ENCODE measurements around the gene ERN1.
"Not testable (repeated sequence)": the region's sequence is repeated elsewhere in the genome, so short reads cannot be mapped to it uniquely, and the experiment has no call there.

ERN1 gene

DNA sequence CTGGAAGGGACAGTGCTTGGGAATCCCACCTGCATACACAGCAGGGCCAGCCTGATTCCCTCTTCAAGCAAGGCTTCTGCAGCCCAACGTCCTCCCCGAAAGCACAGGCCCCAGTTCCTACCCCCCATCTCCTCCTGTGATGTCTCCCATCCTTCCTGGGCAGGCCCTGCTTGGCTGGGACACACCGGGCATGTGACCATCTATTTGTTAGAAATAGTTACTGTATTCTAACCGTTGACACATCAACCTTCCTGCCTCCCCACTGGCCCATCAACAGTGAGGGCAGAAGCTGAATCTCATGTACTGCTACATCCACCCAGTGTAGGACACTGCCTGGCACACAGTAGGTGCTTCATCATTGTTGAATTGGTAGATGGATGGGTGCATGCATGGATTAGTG is 121.1 kb downstream of the ERN1 start:
- in situ Hi-C loops (cut with MboI; ENCODE audit: low sequenced_read_pairs) = no loop called here

DNA sequence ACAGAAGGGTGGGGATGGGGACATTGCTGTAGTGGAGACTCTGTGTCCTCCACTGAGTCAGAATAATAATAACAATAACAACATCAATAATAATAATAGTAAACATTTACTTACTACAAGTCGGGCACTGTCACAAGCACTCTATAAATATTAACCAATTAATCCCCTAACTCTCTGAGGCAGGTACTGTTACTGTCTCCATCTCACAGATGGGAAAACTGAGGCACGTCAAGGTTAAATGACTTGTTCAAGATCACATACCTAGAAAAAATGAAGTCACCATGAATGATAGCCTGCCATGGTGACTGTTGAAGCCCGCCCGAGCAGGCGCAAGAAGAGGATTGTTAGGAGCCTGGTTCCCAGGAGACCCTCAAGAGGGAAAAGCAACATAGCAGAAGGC is 121.6 kb downstream of the ERN1 start:
- in situ Hi-C loops (cut with MboI; ENCODE audit: low sequenced_read_pairs) = no loop called here

DNA sequence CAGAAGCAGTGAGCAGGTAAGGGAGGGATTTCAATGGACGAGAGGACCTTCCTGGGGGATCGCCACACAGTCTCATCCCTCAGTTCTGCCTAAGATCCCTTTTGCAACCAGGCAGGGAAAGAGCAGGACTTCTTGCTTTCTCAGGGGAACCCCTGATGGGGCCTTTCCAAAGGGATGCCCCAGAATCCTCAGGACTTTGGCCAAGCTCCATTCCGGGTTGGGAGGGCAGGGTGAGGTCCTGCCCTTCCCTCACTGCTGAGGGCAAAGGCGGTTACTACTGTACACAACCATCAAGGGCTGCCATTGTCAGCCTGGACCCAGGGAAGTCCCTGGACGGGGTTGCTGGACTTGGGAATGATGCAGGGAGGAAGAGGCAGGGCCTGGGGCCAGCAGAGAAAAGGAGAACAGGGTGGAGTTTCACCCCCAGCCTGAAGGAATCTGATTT is 122.1 kb downstream of the ERN1 start:
- in situ Hi-C loops (cut with MboI; ENCODE audit: low sequenced_read_pairs) = no loop called here

DNA sequence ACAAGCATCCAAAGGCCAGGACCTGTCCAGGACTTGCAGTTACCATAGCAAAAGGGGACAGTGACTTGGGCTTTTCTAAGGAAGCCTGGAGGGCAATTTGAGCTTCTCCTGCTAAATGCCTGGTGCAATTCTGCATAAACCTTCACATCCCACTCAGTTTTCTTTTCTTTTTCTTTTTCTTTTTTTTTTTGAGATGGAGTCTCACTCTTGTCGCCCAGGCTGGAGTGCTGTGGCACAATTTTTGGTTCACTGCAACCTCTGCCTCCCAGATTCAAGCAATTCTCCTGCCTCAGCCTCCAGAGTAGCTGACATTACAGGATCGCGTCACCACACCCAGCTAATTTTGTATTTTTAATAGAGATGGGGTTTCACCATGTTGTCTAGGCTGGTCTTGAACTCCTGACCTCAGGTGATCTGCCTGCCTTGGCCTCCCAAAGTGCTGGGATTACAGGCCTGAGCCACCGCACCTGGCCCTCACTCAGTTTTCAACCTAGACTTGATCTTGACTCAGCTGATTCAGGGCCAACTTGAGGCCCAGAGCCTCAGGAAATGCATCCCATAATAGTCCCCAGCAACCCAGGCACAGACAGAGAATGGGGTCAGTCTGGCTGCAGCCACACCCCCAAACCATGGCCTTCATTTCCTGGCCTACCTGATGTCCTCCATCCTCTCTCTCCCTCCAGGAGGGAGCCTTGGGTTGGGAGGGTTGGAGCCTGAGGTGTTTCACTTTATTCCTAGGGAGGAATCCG is 122.7 kb downstream of the ERN1 start:
- in situ Hi-C loops (cut with MboI; ENCODE audit: low sequenced_read_pairs) = not testable (repeated sequence)

DNA sequence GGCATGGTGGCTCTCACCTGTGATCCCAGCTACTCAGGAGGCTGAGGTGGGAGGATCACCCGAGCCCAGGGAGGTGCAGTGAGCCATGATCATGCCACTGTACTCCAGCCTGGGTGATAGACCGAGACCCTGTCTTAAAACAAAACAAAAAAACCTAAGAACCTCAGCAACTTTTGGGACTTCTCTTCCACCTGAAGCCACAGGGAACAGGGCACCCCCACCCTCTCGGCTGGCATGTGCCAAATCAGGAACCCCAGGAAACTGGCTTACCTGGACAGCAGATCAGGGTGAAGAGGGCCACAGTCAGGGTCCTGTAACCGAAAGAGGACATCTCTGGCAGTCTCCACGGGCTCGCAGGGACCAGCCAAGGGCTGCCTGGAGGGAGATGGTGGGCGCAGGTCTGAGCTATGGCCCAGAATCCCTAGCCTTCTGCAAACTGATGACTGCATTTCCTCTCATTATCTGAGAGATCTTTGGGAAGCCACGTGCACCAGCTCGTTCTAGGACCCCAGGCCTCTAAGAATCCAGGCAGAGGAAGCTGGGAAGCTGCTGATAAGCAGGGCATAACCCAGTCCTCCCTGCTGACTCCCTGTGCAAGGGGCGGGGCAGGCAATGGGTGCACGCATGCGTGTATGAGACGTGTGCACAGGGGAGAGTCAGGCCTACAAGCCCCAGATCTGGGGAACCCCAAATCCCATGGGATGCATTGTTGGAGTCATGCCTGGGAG is 123.4 kb downstream of the ERN1 start:
- in situ Hi-C loops (cut with MboI; ENCODE audit: low sequenced_read_pairs) = no loop called here

DNA sequence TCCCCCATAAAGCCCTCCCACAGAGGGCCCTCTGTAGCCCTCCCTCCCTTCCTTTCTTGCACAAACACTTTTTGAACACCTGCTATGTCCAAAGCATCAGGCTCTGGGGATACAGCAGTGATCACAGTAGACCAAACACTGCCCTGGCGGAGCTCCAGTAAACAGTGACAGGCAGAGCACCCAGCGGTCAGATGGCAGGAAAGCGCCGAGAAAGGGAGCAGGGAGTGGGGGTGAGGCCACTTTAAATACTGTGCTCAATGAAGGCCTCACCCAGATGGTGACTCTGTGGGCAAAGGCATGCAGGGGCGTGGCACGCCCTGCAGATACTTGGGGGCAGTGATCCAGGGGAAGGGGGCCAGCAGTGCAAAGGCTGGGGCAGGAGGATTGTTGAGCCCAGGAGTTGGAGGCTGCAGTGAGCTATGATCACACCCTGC is 124.2 kb downstream of the ERN1 start:
- in situ Hi-C loops (cut with MboI; ENCODE audit: low sequenced_read_pairs) = no loop called here

DNA sequence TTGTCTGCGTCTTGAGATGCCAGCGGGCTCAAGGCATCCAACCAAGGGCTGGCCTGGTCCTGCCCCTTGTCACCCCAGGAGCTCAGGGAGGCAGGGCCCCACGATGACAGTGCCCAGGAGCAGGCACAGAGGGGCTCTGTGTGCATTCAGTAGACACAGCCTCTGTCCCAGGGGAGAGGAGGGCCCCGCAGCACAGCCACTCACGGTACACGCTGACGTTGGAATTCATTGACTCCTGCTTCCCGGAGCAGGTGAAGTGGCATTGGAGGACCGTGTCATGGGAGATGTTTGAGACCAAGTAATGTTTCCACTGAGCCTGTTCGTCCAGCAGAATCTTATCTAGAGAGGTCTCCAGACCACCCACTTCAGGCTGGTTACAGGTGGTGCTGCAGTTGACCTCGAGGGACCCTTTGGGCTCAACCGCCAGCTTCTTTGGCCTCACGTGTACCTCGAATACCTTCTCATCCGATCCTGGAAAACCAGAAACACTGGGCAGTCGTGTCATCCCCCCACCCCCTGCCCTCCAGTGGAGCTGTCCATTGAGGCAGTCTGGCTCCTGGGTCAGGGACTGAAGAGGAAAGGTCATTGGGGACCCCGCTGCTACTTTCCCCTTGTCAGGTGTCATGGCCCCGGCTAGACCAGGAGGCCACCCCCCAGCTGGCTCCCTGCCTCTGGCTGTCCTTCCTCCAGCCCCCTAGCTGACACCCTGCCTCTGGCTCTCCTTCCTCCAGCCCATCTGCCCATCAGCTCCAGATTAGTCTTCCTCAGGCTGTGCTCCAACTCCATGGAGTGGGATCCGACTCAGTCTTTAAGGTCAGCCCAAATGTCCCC is 124.8 kb downstream of the ERN1 start:
- in situ Hi-C loops (cut with MboI; ENCODE audit: low sequenced_read_pairs) = no loop called here

DNA sequence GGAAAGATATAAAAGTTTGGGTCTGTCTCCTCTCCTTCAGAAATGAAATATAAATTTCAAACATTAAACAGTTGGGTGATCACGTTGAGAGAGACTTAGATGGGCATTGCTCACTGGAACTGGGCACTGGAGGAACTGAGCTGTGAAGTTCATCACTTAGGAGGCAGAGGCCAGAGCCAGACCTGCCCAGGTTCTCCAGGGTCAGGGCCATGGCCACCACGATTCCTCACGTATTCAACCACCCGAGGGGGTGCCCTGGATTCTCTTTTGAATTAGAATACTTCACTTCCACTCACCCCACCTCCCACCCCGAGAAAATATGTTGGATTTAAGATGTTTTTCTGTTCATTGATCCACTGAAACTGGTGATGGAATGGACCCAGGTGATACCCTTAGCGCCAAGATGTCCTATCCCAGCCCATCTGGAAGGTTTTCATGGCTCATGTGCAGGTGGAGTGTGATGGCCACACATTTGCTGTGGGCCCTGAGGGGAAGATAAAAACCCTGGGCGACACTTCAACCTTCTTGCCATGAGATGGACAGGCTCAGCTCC is 125.7 kb downstream of the ERN1 start:
- in situ Hi-C loops (cut with MboI; ENCODE audit: low sequenced_read_pairs) = no loop called here

DNA sequence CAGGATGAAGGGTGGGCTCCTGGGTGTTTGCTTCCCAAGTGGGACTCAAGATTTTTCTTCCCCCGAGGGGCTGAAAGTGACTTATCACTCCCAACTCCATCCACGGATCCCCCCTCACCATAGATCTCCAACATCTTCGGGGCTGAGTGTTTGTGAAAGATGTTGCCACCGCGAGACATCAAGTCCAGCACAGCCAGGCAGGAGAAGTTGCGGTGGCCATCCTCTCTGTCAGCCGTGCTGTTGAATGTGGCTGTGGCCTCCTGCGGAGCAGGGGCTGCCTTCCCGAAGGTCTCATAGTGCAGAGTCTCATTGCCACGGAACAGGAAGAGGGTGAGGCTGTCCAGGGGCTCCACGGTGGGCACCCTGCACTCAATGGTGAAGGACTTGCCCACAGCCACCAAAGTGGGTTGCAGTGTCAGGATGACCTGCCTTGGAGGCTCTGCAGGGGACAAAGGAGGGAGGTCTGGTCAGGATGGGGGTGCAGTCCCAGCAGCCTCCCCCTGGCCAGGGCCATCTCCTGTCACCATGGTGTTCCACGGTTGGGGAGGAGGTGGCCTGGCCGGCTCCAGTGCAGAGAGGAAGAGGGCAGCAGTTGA is 126.3 kb downstream of the ERN1 start:
- in situ Hi-C loops (cut with MboI; ENCODE audit: low sequenced_read_pairs) = no loop called here

DNA sequence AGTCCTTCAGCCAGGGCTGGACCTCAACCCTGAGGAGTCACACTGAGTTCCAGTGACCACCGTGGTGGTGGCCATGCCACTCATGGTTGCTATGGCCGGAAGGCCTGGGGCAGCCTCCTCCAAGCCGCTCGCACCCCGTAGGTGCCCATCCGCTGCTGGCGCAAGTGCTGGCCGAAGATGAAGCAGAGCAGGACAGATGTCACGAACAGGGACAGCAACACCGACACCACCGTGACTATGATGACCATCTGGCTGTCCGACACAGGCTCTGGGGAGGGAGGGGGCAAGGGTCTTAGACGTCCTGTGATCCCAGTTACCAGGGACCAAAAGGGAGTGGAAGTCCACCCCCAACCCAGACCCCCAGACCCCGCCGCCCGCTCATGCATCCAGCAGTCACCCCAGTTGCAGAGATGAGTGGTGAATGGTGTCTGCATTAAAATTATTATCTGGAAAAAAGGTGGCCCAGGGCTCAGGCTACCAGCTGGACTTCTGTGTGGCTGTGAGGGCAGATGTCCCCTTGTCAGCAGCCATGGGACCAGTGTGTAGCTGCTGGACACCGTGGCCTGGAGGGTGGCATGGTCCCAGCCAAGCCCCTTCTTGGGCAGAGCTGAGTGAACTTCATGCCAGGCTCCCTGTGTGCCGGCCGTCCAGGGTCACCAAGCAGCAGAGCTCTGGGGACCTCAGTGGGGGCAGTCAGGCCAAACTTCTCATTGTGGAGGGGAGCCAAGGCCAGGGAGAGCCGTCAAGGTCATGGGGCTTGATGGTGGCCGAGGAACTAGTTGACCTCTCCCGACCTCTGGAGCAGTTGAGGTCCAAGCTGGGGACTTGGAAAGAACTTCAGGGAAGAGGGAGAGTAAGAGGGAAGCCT is 127.1 kb downstream of the ERN1 start:
- in situ Hi-C loops (cut with MboI; ENCODE audit: low sequenced_read_pairs) = no loop called here

DNA sequence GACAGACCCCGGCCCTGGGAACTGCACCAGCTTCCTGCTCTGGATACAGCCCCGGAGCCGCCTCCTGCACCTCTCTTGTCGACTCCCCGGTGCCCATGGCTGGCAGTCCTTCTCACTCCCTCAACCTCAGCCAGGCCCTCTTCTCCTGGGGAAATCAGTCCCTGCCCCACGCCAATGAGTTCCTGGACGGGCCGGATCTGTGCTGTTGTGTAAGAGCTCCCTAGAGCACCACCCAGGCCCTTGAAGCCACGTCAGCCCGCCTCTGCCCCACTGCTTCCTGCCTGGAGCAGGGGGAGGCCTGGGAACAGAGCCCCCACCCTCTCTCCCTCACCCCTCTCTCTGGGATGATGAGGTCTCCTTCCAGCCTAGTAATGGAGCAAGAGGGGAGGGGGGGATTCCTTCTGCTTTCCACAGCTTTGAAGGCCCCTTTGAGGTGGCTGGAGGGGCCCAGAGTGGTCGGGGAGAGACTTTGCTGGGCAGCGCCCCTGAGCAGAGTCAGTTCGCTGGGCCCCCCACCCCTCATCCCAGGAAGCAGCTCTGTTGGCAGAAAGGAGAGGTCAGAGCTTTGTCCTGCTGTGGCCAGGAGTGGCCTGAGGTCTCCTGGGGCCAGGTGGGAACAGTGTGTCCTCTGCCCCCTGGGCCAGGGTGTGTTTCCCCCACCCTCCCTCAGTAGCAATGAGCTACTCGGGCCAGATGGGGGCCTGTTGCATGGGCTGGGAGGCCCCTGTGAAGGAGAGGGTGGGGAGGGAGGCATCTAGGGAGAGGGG is 128.0 kb downstream of the ERN1 start:
- in situ Hi-C loops (cut with MboI; ENCODE audit: low sequenced_read_pairs) = no loop called here

DNA sequence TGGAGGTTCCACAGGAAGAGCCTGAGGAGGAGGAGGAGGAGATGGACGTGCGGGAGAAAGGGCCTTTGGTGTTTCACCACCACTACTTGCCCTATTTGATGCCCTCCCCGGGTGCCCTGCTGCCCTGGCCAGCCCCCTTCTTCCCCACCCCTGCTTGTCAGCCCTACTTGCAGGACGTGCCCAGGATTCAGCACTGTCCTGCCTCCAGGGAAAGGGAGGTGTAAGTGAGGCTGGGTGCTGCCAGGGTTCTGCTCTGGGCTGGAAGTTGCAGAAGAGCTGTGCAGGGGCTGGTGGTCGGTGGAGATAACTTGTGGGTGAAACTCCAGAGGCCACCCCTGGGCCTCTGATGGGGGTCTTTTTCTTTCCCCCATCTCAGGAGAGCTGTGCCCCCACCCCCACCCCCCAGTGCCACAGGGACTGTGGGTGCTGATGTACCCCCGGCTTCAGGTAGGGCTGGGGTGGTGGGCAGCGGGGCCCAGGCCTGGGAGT is 128.8 kb downstream of the ERN1 start:
- in situ Hi-C loops (cut with MboI; ENCODE audit: low sequenced_read_pairs) = no loop called here

DNA sequence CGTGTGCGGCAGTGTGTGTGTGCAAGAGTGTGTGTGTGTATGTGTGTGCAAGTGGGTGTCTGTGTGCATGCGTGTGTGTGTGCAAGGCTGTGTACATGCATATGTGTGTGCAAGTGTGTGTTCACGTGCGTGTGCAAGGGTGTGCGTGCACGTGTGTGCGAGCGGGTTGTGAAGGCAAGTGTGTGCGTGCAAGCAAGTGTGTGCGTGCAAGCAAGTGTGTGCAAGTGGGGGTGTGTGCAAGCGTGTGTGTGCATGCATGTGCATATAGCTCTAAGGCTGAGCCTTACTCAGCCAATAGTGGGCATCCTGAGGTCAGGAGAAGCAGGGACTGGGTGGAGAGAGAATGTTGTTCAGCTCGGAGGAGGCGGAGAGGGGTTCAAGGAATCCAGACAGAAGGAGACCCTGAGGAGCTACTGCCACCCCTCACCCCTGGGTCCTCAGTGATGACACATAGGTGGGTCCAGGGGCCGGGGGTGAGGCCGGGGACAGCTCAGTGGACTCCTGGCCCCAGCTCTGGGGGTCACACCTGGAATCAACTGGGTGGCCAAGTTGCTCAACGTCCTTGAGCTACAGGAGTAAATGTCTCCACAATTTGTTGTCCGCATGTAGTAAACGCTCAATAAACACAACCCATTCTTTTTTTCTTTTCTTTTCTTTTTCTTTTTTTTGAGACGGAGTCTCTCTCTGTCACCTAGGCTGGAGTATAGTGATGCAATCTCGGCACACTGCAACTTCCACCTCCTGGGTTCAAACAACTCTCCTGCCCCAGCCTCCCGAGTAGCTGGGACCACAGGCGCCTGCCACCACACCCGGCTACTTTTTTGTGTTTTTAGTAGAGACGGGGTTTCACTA is 130.0 kb downstream of the ERN1 start:
- in situ Hi-C loops (cut with MboI; ENCODE audit: low sequenced_read_pairs) = no loop called here

DNA sequence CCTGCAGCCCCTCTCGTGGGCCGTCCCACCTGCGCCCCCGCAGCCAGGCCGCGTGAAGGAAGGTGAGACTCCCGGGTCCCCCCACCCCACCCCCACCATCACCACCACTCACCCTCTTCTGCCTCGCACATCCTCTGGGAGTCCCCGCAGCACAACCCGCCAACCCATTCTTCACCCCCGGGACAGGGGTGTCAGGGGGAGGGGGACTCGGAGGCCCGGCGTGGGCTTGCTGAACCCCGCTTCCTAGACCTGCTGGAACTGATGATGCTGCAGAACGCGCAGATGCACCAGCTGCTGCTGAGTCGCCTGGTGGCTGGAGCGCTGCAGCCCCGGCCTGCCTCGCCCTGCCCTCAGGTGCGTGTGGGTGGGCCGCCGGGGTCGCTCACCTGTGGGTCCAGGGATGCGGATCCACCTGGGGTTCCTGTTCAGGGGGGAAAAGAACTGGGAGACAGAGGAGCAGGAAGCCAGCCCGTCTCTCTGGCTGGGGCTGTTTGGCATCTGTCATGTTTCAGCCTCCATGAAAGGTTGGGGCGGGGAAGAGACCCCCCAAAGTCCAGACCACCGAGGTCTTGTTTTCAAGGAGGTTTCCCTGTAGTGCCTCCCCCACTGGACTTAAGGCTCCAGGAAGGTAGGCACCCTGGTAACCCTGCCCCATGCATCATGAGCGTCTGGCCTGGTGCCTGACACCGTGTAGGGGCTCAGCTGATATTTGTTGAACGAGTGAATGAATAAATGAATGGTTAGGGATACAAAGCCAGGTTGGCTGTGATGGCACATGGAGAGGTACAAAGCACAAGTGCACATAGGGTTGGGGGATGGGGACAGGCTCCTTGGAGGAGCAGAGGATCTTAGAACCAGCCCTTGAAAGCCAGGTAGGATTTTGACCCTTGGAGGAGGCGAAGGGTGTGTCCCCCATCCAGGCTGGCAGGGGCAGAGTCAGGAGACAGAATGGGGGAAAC is 130.9 kb downstream of the ERN1 start:
- in situ Hi-C loops (cut with MboI; ENCODE audit: low sequenced_read_pairs) = no loop called here

DNA sequence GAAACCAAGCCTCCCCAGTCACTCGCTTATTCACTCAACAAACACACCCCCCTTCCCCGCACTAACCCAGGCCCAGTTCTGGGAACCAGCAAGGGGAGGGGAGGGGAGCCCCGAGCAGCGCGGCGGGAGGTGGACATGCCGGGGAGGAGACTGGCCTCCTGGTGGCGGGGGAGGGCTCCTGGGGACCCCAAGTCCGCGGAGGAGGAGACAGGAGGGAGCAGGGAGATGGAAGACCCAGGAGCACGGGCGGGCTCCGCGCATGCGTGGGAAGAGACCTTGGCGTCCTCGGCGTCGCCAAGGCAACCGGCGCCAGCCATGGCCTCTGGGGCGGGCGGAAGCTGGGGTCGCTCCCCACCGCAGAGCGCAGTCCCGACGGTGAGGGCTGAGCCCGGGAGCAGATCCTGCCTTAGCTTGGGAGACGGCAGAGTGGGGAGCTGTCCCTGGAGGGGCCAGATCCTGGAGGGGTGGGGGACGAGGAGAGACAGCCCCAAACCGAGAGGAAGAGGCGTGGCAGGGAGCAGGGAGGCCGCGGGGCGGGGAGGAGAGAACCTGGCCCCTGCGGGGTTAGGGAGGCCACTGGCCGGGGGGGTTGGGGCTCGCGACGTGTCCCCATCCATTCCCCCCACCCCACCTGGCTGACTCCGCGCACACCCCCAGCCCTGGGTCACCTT is 131.8 kb downstream of the ERN1 start, which contains the start of gene PRR29:
PRR29 (plus strand) TSS at position 302 of the 671 bp plus-strand sequence; CDS start at position 316, 14 bp downstream.
- in situ Hi-C loops (cut with MboI; ENCODE audit: low sequenced_read_pairs) = no loop called here

DNA sequence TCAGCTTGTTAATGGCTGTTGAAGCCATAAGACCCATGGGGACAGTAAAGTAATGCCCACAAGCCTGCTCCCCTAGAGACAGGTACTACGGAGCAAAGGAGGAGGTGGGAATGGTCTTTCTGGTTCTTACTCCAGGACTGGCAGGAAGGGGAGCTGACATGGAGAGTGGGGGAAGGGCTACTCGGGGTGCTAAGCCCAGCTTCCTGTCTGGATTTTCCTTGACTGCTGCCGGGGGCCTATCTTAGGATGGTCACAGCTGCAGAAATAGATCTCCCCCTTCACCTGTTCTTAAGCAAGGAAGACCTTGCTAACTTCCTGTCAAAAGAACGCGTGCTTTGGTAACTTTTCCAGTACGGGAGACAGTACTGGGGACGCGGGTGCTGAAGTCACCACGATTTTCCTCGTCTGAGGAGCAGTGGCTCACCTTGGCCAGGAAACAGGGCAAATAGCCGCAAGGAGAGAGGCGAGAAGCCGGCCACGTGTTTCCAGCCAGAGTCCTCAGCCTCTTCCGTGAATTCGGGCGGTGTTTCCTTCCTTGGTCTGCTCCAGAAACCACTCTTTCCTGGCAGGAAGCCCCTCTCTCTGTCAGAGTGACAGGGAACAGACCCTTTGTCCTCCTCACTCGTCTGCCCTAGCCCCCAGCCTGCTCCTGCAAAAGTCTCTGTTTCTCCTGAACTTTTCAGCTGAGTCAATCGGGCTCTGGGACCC is 132.4 kb downstream of the ERN1 start:
- in situ Hi-C loops (cut with MboI; ENCODE audit: low sequenced_read_pairs) = no loop called here
